Right ventricle myocardium inferior (tissue), 1 donor: ENCODE measurements around the gene CEMIP. TPM values are rescaled to one million over a fixed set of nuclear protein-coding genes. Genes with fewer than 3 reads are reported as not detected.

Source experiments
- ATAC-seq: fragments of 200-7000 bp; cut with Tn5 transposase; one replicate; pipeline ENCODE4 v1.9.1; 2020; ENCODE audit warnings: mild to moderate bottlenecking, moderate library complexity
- DNase-seq: peaks from one replicate; pipeline ENCODE4 v3.0.0; 2021; ENCODE audit errors: missing footprints
- intact Hi-C: fragments of 100-400 bp; cut with DNase I; formaldehyde crosslinking; loops from one replicate; pipeline ENCODE4 v1.11.0; 2022
- total RNA-seq: library from RNA; stranded (reverse); fragmentation: NEBNext Ultra II Directional; extraction: Animal tissue kit (Norgen Biotek cat#: 25700); gene quantifications from one replicate; pipeline ENCODE4 v1.2.1, GENCODE V29; 2021
- donor health status: DM: no; HTN: yes; CAD: no; lungs with severe emphysema.

CEMIP gene
- total RNA-seq, 1 donor from 2014 or later = 0.14 TPM

GRCh38 chr15:80895091-80895490 lies 115.9 kb downstream of the CEMIP start:
- DNase-seq = no peak
- ATAC-seq = peak; percentile 24
- intact Hi-C loops = no loop called here

GRCh38 chr15:80895965-80896364 lies 116.8 kb downstream of the CEMIP start:
- DNase-seq (no peak), ATAC-seq (no peak)
- intact Hi-C loops = no loop called here

- no peak for DNase-seq
- ATAC-seq = no peak
- intact Hi-C loops = no loop called here
These were observed 118.9 kb downstream of the CEMIP start for GRCh38 chr15:80898040-80898439.

- DNase-seq = no peak
- no peak for ATAC-seq
- intact Hi-C loops = no loop called here
These were observed 123.2 kb downstream of the CEMIP start for GRCh38 chr15:80902298-80902801.

- DNase-seq (no peak), ATAC-seq (peak; percentile 57)
- intact Hi-C loops = no loop called here
These were observed 125.8 kb downstream of the CEMIP start for GRCh38 chr15:80904998-80905397.

- ATAC-seq (no peak), DNase-seq (no peak)
- intact Hi-C loops = no loop called here
These were observed 127.1 kb downstream of the CEMIP start for GRCh38 chr15:80906159-80906766.

- DNase-seq (no peak), ATAC-seq (no peak)
- intact Hi-C loops = no loop called here
These were observed 132.7 kb downstream of the CEMIP start for GRCh38 chr15:80911821-80912220.

GRCh38 chr15:80912673-80913072 lies 133.5 kb downstream of the CEMIP start:
- intact Hi-C loops = no loop called here
- no peak for DNase-seq

GRCh38 chr15:80913541-80913940 lies 134.4 kb downstream of the CEMIP start:
- intact Hi-C loops = no loop called here
- no peak for ATAC-seq
- DNase-seq = no peak

More at GRCh38 chr15:80912673-80913072, 133.5 kb downstream of the CEMIP start:
- ATAC-seq = no peak

- ATAC-seq (no peak), DNase-seq (no peak)
- intact Hi-C loops = no loop called here
These were observed 136.3 kb downstream of the CEMIP start for GRCh38 chr15:80915472-80915871.

- ATAC-seq (no peak), DNase-seq (no peak)
- intact Hi-C loops = no loop called here
These were observed 136.9 kb downstream of the CEMIP start for GRCh38 chr15:80916056-80916455.

- no peak for DNase-seq
- ATAC-seq = no peak
- intact Hi-C loops = no loop called here
These were observed 139.1 kb downstream of the CEMIP start for GRCh38 chr15:80918196-80918783.

GRCh38 chr15:80920271-80920699 lies 141.1 kb downstream of the CEMIP start:
- ATAC-seq = no peak
- intact Hi-C loops = no loop called here
- DNase-seq = no peak

- intact Hi-C loops = no loop called here
- ATAC-seq = no peak
- DNase-seq = no peak
These were observed 142.7 kb downstream of the CEMIP start for GRCh38 chr15:80921736-80922410.

GRCh38 chr15:80923668-80924067 lies 144.5 kb downstream of the CEMIP start:
- intact Hi-C loops = no loop called here
- DNase-seq = no peak
- ATAC-seq = no peak

GRCh38 chr15:80924278-80924677 lies 145.1 kb downstream of the CEMIP start:
- intact Hi-C loops = no loop called here
- DNase-seq (no peak), ATAC-seq (no peak)

GRCh38 chr15:80925597-80926059 lies 146.5 kb downstream of the CEMIP start:
- no peak for ATAC-seq
- intact Hi-C loops = no loop called here

GRCh38 chr15:80926126-80926525 lies 147.0 kb downstream of the CEMIP start:
- ATAC-seq = no peak
- intact Hi-C loops = no loop called here
- no peak for DNase-seq

More at GRCh38 chr15:80925597-80926059, 146.5 kb downstream of the CEMIP start:
- no peak for DNase-seq

GRCh38 chr15:80929225-80929624 lies 150.1 kb downstream of the CEMIP start:
- no peak for ATAC-seq
- intact Hi-C loops = no loop called here
- DNase-seq = no peak

GRCh38 chr15:80929689-80930088 lies 150.5 kb downstream of the CEMIP start:
- DNase-seq (no peak), ATAC-seq (no peak)
- intact Hi-C loops = no loop called here
